ENCODE data around the gene DEFB116.
"Not testable (repeated sequence)": the region's sequence is repeated elsewhere in the genome, so short reads cannot be mapped to it uniquely, and the experiment has no call there.

DEFB116 gene, protein sequence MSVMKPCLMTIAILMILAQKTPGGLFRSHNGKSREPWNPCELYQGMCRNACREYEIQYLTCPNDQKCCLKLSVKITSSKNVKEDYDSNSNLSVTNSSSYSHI

DNA sequence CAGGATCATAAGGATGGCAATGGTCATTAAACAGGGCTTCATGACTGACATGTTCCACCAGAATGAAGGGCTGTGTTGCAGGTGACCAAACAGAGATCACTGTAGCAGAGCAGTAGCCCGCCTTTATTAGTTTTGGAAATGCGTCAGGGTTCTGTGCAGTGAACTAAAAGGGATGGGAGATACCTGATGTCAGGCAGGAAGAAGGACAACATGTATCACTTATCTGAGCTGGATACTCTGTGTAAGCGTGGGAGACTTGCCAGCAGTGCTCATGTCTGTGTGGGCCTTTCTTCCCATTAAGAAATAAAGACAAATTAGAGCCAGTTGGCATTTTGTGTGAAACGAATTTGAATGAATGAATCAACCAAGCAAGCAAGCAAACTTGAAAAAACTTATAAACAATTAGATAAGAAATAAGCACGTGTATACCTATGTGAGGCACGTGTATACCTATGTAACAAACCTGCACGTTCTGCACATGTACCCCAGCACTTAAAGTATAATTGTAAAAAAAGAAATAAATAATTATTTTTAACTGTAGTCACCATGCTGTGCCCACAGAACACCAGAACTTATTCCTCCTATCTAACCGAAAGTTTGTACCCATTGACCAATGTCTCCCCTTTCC lies at the start of gene DEFB116:
DEFB116 (minus strand) TSS at position 51 of the 628 bp plus-strand sequence; CDS start at position 51, 0 bp downstream.
- no peak for DNase-seq (ENCODE audit: low read depth)

DNA sequence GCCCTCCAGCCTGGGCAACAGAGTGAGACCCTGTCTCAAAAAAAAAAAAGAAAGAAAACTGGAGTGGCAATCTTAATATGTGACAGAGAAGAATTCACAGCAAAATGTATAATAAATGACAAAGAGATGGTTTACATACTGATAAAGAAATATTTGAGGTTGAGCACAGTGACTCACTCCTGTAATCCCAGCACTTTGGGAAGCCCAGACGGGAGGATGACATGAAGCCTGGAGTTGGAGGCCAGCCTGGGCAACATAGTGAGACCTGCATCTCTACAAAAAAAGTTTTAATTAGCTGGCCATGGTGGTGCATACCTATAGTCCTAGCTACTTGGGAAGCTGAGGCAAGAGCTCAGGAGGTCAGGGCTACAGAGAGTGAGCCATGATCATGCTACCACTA lies 47.6 kb upstream of the DEFB116 start:
- no peak for DNase-seq (ENCODE audit: low read depth)

DNA sequence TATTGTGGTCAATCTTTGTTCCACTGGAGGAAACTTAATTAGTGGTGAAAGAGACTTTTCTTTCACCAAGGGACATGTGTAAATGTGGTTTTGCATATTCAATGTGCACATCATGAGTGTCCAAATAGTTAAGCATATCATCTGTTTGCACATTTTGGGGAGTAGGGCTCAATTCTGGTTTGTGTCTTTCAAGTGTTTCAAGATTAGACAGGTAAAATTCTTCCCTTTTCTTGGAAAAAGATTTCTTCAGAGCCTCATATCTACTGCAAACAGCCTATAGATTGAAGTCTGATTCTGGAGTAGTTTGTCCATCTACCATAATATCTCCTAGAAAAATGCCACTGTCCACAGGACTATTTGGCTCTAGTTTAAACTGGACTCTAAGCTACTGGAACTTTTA lies 33.1 kb upstream of the DEFB116 start:
- no peak for DNase-seq (ENCODE audit: low read depth)

DNA sequence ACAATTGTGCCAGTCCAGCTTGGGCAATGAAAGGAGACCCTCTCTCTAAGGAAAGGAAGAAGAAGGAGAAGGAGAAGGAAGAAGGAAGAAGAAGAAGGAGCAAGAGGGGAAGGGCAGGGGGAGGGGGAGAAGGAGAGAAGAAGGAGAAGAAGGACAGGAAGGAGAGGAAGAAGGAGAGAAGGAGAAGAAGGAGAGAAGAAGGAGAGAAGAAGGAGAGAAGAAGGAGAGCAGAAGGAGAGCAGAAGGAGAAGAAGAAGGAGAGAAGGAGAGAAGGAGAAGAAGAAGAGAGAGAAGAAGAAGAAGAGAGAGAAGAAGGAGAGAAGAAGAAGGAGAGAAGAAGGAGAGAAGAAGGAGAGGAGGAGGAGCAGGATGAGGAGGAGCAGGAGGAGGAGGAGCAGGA lies 22.5 kb upstream of the DEFB116 start:
- DNase-seq (ENCODE audit: low read depth) = no peak

DNA sequence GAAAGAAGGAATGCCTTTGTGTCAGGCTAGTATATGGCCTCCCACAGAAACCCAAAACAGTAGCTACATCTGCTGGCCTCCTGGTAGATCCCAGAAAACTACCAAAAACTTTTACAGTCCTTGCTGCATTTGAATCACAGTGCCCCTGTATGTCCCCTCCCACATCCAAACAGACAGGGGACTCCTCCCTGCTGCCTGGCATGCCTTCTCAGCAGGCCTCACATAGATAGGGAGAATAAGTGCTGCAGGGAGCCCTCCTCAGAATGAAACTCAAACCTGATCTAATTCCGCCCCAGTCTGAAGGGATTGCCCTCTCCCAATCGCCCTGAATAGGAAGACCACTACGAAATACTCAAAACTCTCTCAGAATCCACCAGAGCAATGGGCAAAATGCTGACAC lies 14.1 kb upstream of the DEFB116 start:
- no peak for DNase-seq (ENCODE audit: low read depth)

DNA sequence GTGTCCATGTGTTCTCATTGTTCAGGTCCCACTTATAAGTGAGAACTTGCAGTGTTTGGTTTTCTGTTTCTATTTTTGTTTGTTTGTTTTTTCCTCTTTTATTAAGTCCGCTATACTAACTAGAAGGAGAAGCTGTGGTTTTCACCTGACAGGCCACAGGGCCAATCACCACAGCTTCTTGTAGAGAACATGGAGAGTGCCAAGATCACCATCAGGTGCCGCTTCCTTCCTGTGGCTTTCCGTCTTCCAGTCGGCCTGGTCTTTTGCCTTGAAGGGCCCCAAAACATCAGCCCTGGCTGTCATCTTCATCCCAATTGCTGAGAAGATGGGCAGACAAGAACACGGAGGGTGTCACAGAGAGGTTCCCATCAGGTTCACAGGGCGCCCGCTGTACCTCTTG lies 23.4 kb downstream of the DEFB116 start:
- DNase-seq (ENCODE audit: low read depth) = not testable (repeated sequence)

DNA sequence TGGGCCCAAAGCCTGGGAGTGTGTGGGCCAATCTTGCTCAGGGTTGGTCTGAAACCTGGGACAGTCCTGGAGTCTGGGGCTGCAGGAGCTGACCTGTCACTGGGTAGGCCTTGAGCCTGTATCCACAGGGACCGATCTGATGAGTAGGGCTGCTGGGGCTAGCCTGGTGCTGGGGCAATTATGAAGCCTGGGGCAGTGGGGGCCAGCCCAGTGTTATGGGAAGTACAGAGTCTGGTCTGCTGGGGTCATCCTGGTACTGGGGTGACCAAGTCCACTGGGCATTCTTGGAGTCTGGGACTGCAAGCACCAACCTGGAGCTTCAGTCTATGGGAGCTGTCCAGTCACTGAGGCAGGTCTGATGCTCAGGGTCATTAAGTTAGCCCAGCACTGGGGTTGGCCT lies 30.2 kb downstream of the DEFB116 start:
- DNase-seq (ENCODE audit: low read depth) = no peak

DNA sequence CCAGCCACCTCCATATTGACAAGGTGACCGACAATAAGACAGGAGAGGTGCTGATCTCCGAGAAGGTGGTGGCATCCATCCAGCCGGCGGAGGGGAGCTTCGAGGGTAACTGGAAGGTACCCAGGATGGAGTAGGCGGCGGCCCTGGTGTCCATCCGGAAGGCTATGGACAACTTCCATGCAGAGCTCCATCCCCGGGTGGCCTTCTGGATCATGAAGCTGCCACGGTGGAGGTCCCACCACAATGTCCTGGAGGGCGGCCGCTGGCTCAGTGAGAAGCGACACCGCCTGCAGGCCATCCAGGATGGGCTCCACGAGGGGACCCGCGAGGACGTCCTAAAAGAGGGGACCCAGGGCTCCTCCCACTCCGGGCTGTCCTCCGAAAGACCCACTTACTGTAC lies 33.9 kb downstream of the DEFB116 start:
- no peak for DNase-seq (ENCODE audit: low read depth)

DNA sequence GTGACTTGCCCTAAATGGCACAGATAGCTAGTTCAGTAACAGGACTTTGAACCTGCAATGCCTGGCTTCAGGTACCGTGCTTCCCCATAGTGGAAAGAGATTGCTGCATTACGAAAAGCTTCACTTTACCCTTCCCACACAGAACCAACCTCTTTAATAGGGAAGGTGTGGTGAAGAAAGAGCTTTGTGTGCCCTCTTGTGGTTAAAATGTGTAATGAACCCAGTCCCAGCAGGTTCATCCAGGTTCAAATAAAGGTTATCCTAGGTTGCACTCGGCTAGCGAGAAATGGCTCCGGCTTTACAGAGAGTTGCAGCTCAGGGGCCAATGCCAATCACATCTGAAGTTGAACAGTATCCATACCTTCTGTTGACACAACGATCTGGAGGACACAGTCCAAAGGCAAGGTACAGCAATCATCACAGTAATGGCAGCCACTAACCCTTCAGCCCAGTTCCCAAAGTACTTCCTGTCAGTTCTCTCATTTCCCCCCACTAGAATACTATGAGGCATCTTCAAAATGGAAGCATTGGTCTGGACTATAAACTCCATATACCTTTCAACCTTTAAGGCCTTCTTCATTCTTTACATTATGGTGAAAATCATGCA lies 48.0 kb downstream of the DEFB116 start:
- no peak for DNase-seq (ENCODE audit: low read depth)

DNA sequence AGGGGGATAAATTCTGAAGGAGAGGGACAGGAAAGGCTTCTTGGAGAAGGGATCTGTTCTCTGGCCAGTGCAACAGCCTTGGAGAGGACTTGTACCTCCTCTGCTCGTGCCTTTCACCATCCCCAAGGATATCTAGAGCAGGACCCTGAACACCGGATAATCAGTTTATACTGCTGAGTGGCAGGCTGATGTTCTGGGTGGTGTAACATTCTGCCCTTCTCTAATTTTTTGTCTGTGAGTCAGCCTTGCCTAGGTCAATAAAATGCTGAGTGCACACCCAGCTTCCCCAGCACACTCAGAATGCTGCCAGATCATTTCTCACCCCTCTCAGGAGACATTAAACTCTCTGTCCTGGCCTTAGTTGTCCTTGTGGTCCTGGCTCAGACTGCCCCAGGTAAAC lies 51.0 kb downstream of the DEFB116 start, which contains the start of gene DEFB115:
DEFB115 (plus strand) TSS at position 301 of the 400 bp plus-strand sequence; CDS start at position 301, 0 bp downstream.
- DNase-seq (ENCODE audit: low read depth) = no peak

DNA sequence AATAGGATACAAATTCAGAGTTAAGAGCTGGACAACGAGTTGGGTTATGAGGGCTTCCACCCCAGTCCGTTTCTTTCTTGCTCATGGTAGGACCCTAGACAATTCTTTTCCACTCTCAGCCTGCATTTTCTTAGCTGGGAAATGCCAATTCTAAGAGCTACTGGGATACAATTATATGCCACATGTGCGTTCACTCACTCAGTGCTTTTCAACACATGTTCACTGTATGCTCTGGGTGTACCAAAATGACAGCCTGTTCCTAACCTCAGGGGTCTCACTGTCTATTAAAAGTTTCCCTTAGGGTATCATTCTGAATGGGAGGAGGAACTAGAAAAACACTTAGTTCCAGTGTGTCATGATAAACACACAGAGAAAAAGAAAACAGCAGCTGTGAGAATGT lies 51.4 kb downstream of the DEFB116 start:
- DNase-seq (ENCODE audit: low read depth) = no peak
